Uterus (tissue), 2 donors: ENCODE data around the gene RABGAP1L.

Source experiments
- CTCF ChIP-seq, 4 experiments: fragments of 200-600 bp in 2 of 4; fragments of 450-650 bp in 2 of 4; sonication (generic) in 2 of 4; IDR thresholded peaks; one replicate each; pipeline ENCODE4 v1.5.1; 2016 to 2019; ENCODE audit warnings: antibody characterized with exemption in 4 of 4, mild to moderate bottlenecking in 2 of 4, moderate library complexity in 1 of 4
- POLR2A ChIP-seq, 2 donors: fragments of 450-650 bp; IDR thresholded peaks; one replicate each; pipeline ENCODE4 v1.6.1; 2016; ENCODE audit warnings: antibody characterized with exemption in 2 of 2, mild to moderate bottlenecking in 1 of 2, moderate library complexity in 1 of 2

GRCh38 chr1:174657893-174658292 lies 498.6 kb downstream of the RABGAP1L start:
- TF ChIP-seq CTCF (IDR thresholded peaks at IDR 0.05), result no peak
- TF ChIP-seq POLR2A (IDR thresholded peaks at IDR 0.05), result no peak
